ENCODE results near the gene TNS2. TPM values are rescaled to one million over a fixed set of nuclear protein-coding genes. Genes with fewer than 3 reads are reported as not detected.

The TNS2 gene
- total RNA-seq, 1 experiment from 2014 or later, result 4.4 TPM

GRCh38 chr12:53082637-53083175, 32.8 kb downstream of the TNS2 start:
- Histone ChIP-seq H3K36me3 (ENCODE audit: control insufficient read depth, insufficient read depth, low read length) (no peaks in the 10 kb centered on the region), H3K4me3 (ENCODE audit: low read depth, low read length) (no peak overlapping the region), H3K9me3 (peaks cover 13% of the 10 kb centered on the region; the same call in 1 of the 2 replicates), H3K27me3 (replicated peaks; ENCODE audit: control insufficient read depth, insufficient read depth, low read length) (no peaks in the 10 kb centered on the region), H3K4me1 (peaks cover 4% of the 10 kb centered on the region; the same call in 1 of the 2 replicates)
- DNase-seq, result no peak
- TF ChIP-seq CTCF (IDR thresholded peaks at IDR 0.05; ENCODE audit: insufficient read depth in 1 of 2, low read depth in 1 of 2, low read length in 1 of 2, severe bottlenecking in 1 of 2, unreplicated experiment in 1 of 2), result no peak
- intact Hi-C loops (cut with micrococcal nuclease; ENCODE audit: unreplicated experiment), result no loop called here
- Mint-ChIP-seq H3K27me3 (ENCODE audit: insufficient read depth, unreplicated experiment) (no peaks in the 10 kb centered on the region), H3K4me3 (ENCODE audit: unreplicated experiment) (no peak overlapping the region), H3K27ac (ENCODE audit: unreplicated experiment) (no peak overlapping the region), H3K9me3 (ENCODE audit: unreplicated experiment) (no peaks in the 10 kb centered on the region), H3K36me3 (ENCODE audit: insufficient read depth, unreplicated experiment) (peaks cover 8% of the 10 kb centered on the region), H3K4me1 (ENCODE audit: low read depth, unreplicated experiment) (peaks cover 11% of the 10 kb centered on the region)
- BruUV-seq (replicated peaks), result no TSS peak
- ChIA-PET CTCF (no interaction called here), POLR2A (no interaction called here)

DNA sequence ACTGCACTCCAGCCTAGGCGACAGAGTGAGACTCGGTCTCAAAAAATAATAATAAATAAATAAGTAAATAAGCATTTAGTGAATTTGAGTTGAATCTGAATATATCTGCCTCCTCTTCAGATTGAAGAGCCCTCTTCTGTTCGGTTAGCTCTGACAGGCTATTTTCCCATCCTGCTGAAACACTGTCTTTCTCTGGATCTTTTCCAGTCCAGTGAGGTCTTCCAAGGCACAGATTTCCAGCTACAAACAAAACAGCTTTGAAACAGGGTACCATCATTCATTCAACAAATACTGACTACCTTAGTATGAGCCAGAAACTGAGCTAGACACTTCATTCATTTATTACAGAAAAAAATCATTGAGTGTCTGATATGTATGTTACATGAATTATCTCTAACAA, 36.5 kb downstream of the TNS2 start:
- H3K9me3 Mint-ChIP-seq (ENCODE audit: unreplicated experiment), result no peaks in the 10 kb centered on the region
- intact Hi-C loops (cut with micrococcal nuclease; ENCODE audit: unreplicated experiment), result no loop called here
- H3K36me3 ChIP-seq (ENCODE audit: control insufficient read depth, insufficient read depth, low read length), result no peaks in the 10 kb centered on the region
- no peak overlapping the region for H3K27ac Mint-ChIP-seq (ENCODE audit: unreplicated experiment)
- ChIA-PET POLR2A (interaction anchor here (0.6 kb wide), 1 partner anchor 17 kb away, joined by 3 read pairs; no protein-coding TSS in a partner anchor), CTCF (interaction anchor here (0.9 to 1.5 kb wide), 2 partner anchors 13 to 17 kb away, joined by 4 read pairs; partner anchors contain the start of gene SOAT2)
- no peaks in the 10 kb centered on the region for H3K27me3 ChIP-seq (replicated peaks; ENCODE audit: control insufficient read depth, insufficient read depth, low read length)
- H3K9me3 ChIP-seq, result peaks cover 13% of the 10 kb centered on the region; the same call in 1 of the 2 replicates
- DNase-seq, result no peak
- H3K4me1 Mint-ChIP-seq (ENCODE audit: low read depth, unreplicated experiment), result no peaks in the 10 kb centered on the region
- H3K4me3 Mint-ChIP-seq (ENCODE audit: unreplicated experiment), result no peak overlapping the region
- no peak overlapping the region for H3K4me3 ChIP-seq (ENCODE audit: low read depth, low read length)
- BruUV-seq (replicated peaks), result no TSS peak
- no peak for TF ChIP-seq CTCF (IDR thresholded peaks at IDR 0.05; ENCODE audit: insufficient read depth in 1 of 2, low read depth in 1 of 2, low read length in 1 of 2, severe bottlenecking in 1 of 2, unreplicated experiment in 1 of 2)
- H3K27me3 Mint-ChIP-seq (ENCODE audit: insufficient read depth, unreplicated experiment), result no peaks in the 10 kb centered on the region
- no peaks in the 10 kb centered on the region for H3K36me3 Mint-ChIP-seq (ENCODE audit: insufficient read depth, unreplicated experiment)
- H3K4me1 ChIP-seq, result no peaks in the 10 kb centered on the region

- H3K4me1 ChIP-seq, result no peaks in the 10 kb centered on the region
- Mint-ChIP-seq H3K27me3 (ENCODE audit: insufficient read depth, unreplicated experiment) (no peaks in the 10 kb centered on the region), H3K4me3 (ENCODE audit: unreplicated experiment) (no peak overlapping the region), H3K27ac (ENCODE audit: unreplicated experiment) (no peak overlapping the region), H3K9me3 (ENCODE audit: unreplicated experiment) (no peaks in the 10 kb centered on the region), H3K4me1 (ENCODE audit: low read depth, unreplicated experiment) (no peaks in the 10 kb centered on the region), H3K36me3 (ENCODE audit: insufficient read depth, unreplicated experiment) (no peaks in the 10 kb centered on the region)
- no peak for TF ChIP-seq CTCF (IDR thresholded peaks at IDR 0.05; ENCODE audit: insufficient read depth in 1 of 2, low read depth in 1 of 2, low read length in 1 of 2, severe bottlenecking in 1 of 2, unreplicated experiment in 1 of 2)
- H3K36me3 ChIP-seq (ENCODE audit: control insufficient read depth, insufficient read depth, low read length), result no peaks in the 10 kb centered on the region
- 0 out of 2 replicates have a peak, but pooled peaks cover 3% of the 10 kb centered on the region for H3K9me3 ChIP-seq
- intact Hi-C loops (cut with micrococcal nuclease; ENCODE audit: unreplicated experiment), result no loop called here
- CTCF ChIA-PET, result interaction anchor here (1.2 kb wide), 1 partner anchor 24 kb away, joined by 4 read pairs; no protein-coding TSS in a partner anchor
- no peak for DNase-seq
- POLR2A ChIA-PET, result no interaction called here
- no peak overlapping the region for H3K4me3 ChIP-seq (ENCODE audit: low read depth, low read length)
- BruUV-seq (replicated peaks), result no TSS peak
- no peaks in the 10 kb centered on the region for H3K27me3 ChIP-seq (replicated peaks; ENCODE audit: control insufficient read depth, insufficient read depth, low read length)
Measured at GRCh38 chr12:53090105-53090504, 40.2 kb downstream of the TNS2 start.

All from Caco-2 (cell line).